Measurements from ENCODE around the gene NOL6.
"Not testable (repeated sequence)": the region's sequence is repeated elsewhere in the genome, so short reads cannot be mapped to it uniquely, and the experiment has no call there.

NOL6 gene, protein sequence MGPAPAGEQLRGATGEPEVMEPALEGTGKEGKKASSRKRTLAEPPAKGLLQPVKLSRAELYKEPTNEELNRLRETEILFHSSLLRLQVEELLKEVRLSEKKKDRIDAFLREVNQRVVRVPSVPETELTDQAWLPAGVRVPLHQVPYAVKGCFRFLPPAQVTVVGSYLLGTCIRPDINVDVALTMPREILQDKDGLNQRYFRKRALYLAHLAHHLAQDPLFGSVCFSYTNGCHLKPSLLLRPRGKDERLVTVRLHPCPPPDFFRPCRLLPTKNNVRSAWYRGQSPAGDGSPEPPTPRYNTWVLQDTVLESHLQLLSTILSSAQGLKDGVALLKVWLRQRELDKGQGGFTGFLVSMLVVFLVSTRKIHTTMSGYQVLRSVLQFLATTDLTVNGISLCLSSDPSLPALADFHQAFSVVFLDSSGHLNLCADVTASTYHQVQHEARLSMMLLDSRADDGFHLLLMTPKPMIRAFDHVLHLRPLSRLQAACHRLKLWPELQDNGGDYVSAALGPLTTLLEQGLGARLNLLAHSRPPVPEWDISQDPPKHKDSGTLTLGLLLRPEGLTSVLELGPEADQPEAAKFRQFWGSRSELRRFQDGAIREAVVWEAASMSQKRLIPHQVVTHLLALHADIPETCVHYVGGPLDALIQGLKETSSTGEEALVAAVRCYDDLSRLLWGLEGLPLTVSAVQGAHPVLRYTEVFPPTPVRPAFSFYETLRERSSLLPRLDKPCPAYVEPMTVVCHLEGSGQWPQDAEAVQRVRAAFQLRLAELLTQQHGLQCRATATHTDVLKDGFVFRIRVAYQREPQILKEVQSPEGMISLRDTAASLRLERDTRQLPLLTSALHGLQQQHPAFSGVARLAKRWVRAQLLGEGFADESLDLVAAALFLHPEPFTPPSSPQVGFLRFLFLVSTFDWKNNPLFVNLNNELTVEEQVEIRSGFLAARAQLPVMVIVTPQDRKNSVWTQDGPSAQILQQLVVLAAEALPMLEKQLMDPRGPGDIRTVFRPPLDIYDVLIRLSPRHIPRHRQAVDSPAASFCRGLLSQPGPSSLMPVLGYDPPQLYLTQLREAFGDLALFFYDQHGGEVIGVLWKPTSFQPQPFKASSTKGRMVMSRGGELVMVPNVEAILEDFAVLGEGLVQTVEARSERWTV

DNA sequence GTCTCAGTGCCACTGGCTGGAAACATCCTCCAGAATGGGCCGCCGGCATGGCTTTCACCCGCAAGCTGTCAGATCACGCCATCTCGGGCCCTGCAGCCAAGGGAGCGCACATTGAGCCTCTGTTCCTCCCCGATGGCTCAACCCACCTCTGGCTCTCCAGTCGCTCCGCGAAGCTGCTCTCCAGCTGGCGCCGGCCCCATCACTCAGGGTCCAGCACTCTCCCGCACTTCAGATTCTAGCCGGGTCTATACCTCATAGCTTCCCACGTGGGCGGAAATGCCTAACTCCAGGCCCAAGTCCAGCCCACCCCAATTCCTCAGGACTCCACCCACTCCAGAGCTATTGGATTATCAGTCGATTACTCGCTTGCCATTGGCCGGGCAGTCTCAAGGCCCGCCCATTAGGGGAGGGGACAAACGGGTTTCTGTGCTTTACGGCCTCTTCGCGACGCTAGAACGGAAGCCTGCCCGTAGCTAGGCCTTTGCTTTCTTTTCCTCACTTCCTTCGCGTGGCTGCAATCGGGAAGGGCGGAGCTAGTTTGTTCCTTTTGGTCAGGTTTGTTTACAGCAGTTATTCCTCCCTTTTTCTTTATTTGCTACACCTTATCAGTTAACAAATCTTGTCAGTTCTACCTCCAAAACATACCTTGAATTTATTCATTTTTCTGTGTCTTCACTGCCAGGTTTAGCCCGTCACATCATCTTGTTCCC lies at the start of gene NOL6:
NOL6 (minus strand) TSS at position 282 of the 710 bp plus-strand sequence; CDS start at position 200, 82 bp downstream.
- peak; percentile 99 for DNase-seq (ENCODE audit: low read depth)

DNA sequence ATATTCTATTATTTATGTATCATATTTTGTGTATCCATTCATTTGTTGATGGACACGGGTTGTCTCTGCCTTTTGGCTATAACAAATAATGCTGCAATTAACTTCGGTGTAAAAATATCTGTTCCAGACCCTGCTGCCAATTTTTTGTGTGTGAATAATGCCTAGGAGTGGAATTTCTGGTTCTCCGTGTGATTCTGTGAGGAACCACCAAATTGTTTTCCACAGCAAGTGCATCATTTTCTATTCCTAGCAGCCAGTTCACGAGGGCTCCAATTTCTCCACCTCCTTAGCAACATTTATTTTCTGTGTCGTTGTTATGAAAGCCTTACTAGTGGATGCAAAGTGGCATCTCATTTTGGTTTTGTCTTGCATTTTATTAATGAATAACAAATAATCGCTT lies 48.1 kb upstream of the NOL6 start:
- DNase-seq (ENCODE audit: low read depth), result not testable (repeated sequence)

GRCh38 chr9:33517934-33518577 lies 44.3 kb upstream of the NOL6 start:
- DNase-seq (ENCODE audit: low read depth), result not testable (repeated sequence)

DNA sequence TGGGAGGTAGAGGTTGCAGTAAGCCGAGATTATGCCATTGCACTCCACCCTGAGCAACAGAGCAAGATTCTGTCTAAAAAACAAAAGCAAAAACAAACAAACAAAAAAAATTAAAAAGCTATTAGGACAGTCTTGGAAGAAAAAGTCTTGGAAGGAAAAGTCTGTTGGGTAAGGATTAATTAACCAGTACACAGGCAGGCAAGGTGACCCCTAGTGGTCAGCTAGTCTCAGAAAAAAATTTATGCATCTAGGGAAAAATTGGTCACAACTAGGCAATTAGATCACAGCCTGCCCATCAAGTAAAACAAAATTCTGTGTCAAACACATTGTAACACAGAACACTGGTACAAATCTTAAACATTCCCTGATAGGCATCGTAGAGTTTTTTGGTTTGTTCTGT lies 43.6 kb upstream of the NOL6 start:
- no peak for DNase-seq (ENCODE audit: low read depth)

DNA sequence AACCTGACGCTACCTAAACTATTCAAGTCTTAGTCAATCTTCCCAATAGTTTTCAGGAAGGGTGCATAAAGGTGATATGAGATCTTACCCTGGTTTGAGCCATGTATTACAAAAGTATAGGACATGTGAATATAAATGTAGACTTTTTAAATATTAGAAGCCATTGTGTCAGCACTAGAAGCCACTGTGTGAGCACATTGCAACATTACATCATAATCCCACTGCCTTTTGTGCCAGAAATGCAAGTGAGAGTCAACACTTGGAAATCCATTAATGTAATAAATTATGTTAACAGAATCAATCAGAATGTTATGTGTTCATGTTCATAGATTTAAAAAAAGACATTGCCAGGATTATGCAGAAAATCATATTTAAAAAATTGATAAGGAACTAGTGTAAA lies 42.7 kb upstream of the NOL6 start:
- not testable (repeated sequence) for DNase-seq (ENCODE audit: low read depth)

DNA sequence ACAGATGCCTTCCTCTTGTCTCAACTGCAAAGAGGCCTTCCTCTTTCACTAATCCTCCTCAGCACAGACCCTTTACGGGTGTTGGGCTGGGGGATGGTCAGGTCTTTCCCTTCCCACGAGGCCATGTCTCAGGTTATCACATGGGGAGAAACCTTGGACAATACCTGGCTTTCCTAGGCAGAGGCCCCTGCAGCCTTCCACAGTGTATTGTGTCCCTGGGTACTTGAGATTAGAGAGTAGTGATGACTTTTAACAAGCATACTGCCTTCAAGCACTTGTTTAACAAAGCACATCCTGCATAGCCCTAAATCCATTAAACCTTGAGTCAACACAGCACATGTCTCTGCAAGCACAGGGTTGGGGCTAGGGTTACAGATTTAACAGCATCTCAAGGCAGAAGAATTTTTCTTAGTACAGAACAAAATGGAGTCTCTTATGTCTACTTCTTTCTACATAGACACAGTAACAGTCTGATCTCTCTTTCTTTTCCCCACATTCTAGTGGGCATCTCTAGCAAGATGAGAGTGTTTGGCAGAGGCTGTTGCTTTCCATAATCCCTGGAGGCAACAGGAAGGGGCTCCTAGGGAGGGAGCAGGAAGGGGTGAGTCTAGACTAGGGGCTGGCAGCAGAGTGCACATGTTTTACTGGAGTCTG lies 41.7 kb upstream of the NOL6 start:
- DNase-seq (ENCODE audit: low read depth), result not testable (repeated sequence)

DNA sequence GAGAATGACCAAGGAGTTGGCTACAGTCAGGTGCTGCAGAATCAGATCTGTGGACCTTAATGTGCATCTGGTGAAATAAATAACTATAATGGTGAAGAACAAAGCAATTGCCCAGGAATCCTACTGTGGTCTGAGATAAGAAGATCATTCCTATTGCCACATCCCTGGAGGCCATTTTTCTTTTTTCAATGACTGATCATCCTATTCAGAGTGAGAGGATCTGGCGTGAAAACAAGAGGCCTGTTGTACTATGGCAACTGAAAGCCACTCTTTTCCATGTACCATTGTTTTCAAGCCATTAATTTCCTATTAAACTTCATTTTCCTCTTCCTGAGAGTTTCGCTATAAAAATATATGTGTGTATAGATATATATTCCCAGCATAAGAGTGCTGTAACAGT lies 38.8 kb upstream of the NOL6 start:
- not testable (repeated sequence) for DNase-seq (ENCODE audit: low read depth)

GRCh38 chr9:33511184-33511517 lies 37.4 kb upstream of the NOL6 start:
- not testable (repeated sequence) for DNase-seq (ENCODE audit: low read depth)

- DNase-seq (ENCODE audit: low read depth), result peak; percentile 17
Measured at GRCh38 chr9:33510262-33511183, 36.8 kb upstream of the NOL6 start.

DNA sequence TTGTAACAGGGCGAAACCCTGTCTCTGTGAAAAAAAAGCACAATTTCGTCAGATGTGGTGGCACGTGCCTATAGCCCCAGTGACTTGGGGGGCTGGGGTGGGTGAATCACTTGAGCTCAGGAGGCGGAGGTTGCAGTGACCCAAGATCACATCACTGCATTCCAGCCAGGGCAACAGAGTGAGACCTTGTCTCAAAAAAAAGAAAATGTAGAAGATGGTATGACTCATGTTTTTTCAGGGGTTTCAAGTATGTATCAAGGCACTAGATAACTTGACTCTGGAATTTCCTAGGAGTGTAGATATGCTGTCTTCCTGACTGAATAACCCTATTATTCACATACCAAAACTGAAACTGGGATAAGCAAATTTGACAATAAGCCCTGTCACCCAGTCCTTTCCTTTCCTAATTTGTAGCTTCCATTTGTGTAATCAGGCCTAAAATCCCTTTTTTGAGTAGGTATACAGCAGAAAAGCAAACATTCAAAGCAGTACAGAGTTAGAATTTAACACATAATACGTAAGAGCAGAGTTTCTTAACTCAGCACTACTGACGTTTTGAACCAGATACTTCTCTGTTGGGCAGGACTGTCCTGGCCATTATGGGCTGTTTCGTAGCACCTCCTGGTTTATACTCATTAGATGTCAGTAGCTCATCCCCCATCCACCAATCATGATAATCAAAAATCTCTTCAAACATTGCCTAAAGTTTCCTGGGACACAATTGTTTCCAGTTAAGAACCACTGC lies 33.1 kb upstream of the NOL6 start:
- DNase-seq (ENCODE audit: low read depth), result no peak

DNA sequence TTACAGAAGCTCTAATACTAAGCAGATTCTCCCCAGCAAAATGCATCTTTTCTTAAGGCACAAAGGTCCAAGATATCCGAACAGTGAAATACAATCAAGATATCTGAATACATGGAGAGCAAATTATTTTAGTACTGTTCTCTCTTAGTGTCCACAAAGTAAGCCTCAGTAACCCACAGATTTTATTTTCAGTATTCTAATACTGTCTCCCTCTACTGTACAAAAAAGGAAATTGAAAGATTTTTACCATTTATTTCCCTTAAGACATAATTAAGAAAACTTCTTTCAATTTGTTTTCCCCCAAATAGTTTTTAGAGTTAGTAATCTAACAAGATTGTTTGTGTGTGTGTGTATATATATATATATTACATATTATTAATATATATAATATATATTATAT lies 24.7 kb upstream of the NOL6 start:
- no peak for DNase-seq (ENCODE audit: low read depth)

DNA sequence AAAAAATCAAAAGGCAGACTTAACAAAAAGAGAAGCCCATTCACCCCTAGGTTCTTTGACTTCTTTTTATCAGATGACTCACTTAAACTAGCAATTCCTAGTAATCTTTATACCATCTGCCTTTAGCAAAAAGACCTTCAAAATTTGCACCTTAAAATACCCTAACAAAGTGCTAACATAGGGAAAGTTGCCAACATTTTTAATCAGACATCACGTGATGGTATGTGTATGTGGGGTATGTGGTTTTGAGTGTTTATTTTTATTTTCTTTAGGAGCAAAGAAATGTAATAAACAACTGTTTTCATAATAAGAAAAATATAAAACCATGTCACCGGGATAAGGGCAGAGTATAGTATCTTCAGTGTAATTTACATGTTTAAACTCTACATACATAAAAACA lies 20.1 kb upstream of the NOL6 start:
- not testable (repeated sequence) for DNase-seq (ENCODE audit: low read depth)

DNA sequence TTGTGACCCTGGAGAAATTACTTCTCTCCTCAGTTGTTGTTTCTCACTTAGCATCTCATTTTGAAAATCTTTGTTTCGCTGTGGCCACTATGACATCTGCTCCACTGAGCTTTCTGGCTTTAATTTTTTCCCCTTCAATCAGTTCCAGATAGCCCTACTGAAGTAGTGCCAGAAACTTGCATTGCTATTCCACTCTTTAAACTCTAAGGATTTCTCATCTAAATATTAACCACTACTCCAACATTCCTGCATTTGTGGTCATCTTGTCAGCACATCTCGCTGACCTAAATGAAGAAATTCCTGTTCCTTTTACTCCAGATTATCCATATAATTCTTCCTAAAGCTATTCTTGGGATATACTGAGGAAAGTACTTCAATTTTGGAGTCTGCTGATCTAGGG lies 15.3 kb upstream of the NOL6 start:
- no peak for DNase-seq (ENCODE audit: low read depth)

- DNase-seq (ENCODE audit: low read depth), result not testable (repeated sequence)
Measured at GRCh38 chr9:33485312-33485711, 11.6 kb upstream of the NOL6 start.

DNA sequence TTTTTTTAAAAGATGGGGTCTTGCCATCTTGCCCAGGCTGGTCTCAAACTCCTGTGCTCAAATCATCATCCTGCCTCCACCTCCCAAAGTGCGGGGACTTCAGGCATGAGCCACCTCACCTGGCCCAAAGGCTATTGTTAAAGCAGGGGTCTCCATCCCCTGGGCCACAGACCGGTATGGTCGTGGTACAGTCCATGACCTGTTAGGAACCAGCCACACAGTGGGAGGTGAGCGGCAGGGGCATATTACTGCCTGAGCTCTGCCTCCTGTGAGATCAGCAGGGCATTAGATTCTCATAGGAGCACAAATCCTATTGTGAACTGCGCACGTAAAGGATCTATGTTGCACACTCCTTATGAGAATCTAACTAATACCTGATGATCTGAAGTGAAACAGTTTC lies 7.3 kb upstream of the NOL6 start:
- DNase-seq (ENCODE audit: low read depth), result no peak

DNA sequence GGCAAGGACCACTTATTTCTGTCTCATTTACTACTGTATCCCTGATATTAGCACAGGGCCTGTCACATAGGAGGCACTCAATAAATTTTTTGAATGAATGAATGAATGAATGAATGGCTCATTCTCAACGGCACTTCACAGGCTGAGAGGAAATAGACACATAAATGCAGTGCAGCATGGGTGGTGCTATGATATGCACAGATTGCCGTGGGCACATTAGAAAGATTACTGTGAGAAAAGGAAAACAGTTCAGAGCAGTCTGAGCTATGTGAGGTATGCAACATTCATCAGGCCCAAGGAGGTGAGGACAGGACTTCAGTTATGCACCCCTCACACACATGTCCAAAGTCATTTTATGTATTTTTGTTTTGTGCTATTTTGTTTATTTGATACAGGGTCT lies 6.4 kb upstream of the NOL6 start:
- DNase-seq (ENCODE audit: low read depth), result no peak

- no peak for DNase-seq (ENCODE audit: low read depth)
Measured at GRCh38 chr9:33476503-33476902, 2.8 kb upstream of the NOL6 start.

DNA sequence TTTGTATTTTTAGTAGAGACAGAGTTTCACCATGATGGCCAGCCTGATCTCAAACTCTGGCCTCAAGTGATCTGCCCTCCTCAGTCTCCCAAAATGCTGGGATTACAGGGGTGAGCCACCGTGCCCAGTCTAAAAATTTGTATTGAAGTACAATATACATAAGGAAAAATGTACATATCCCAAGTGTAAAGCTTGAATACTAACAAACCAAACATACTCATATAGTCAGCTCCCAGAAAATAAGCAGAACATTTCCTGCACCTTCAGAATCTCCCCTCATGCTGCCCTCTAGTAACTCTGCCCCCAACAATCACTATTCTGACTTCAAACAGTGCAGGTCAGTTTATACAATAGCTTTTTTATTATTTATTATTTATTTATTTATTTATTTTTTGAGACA lies 1.6 kb upstream of the NOL6 start:
- no peak for DNase-seq (ENCODE audit: low read depth)
